Activated CD8-positive, alpha-beta T cell treated with anti-CD3 and anti-CD28 coated beads for 36 hours (primary cell): ENCODE data around the gene STK33. TPM values are rescaled to one million over a fixed set of nuclear protein-coding genes. Genes with fewer than 3 reads are reported as not detected.

ENCODE experiments used
- ATAC-seq: fragments of 200-7000 bp; cut with Tn5 transposase; one replicate; pipeline ENCODE4 v1.10.0; 2021; ENCODE audit warnings: mild to moderate bottlenecking, moderate library complexity
- CTCF ChIA-PET: fragments of 350-600 bp; sonication (Branson Sonifier 250); formaldehyde crosslinking; loops from one replicate; lab custom pipeline; 2021; ENCODE audit warnings: antibody characterized with exemption; lab: Charles Lee
- POLR2A ChIA-PET: fragments of 350-600 bp; sonication (Branson Sonifier 250); formaldehyde crosslinking; loops from one replicate; lab custom pipeline; 2021; ENCODE audit warnings: antibody characterized with exemption; lab: Charles Lee
- DNase-seq: peaks from one replicate; pipeline ENCODE4 v3.0.0-alpha.2; 2020
- H3K27ac Mint-ChIP-seq: one replicate; pipeline ENCODE4 v1.8.0; 2021; ENCODE audit warnings: mild to moderate bottlenecking, mixed read lengths
- H3K27me3 Mint-ChIP-seq: one replicate; pipeline ENCODE4 v1.8.0; 2021; ENCODE audit warnings: mixed read lengths
- H3K36me3 Mint-ChIP-seq: one replicate; pipeline ENCODE4 v1.8.0; 2021; ENCODE audit warnings: low read depth, mixed read lengths
- H3K4me1 Mint-ChIP-seq: one replicate; pipeline ENCODE4 v1.8.0; 2021; ENCODE audit warnings: low read depth, mixed read lengths
- H3K4me3 Mint-ChIP-seq: one replicate; pipeline ENCODE4 v1.8.0; 2021; ENCODE audit warnings: mild to moderate bottlenecking, moderate library complexity, mixed read lengths
- H3K9me3 Mint-ChIP-seq: one replicate; pipeline ENCODE4 v1.8.0; 2021; ENCODE audit warnings: mixed read lengths
- CTCF ChIP-seq: fragments of 200-600 bp; IDR thresholded peaks from one replicate; pipeline ENCODE4 v1.8.0; 2022; ENCODE audit warnings: antibody characterized with exemption, mild to moderate bottlenecking
- intact Hi-C: fragments of 100-400 bp; cut with micrococcal nuclease; formaldehyde crosslinking; loops from one replicate; pipeline ENCODE4 v1.10.0; 2022
- total RNA-seq, 2 experiments: library from RNA; stranded (reverse); gene quantifications; one replicate each; pipeline ENCODE4 v1.2.3, GENCODE V29; 2021

STK33 gene
- total RNA-seq, 2 experiments from 2014 or later, result 1.3 to 3.6 TPM

GRCh38 chr11:8352876-8353505 is 241.0 kb downstream of the STK33 start:
- Mint-ChIP-seq H3K27me3 (peaks cover 15% of the 10 kb centered on the region), H3K4me1 (no peaks in the 10 kb centered on the region), H3K27ac (no peak overlapping the region), H3K4me3 (no peak overlapping the region), H3K36me3 (no peaks in the 10 kb centered on the region), H3K9me3 (peaks cover 3% of the 10 kb centered on the region)
- no peak for DNase-seq
- ATAC-seq, result no peak
- intact Hi-C loops, result no loop called here
- CTCF ChIA-PET, result interaction anchor here (1.4 to 1.6 kb wide), 2 partner anchors 8 to 12 kb away, joined by 3 to 4 read pairs; no protein-coding TSS in a partner anchor
- no peak for TF ChIP-seq CTCF
- POLR2A ChIA-PET, result no interaction called here

- peaks cover 8% of the 10 kb centered on the region for H3K9me3 Mint-ChIP-seq
- intact Hi-C loops, result no loop called here
- H3K36me3 Mint-ChIP-seq, result no peaks in the 10 kb centered on the region
- TF ChIP-seq CTCF, result no peak
- H3K4me1 Mint-ChIP-seq, result no peaks in the 10 kb centered on the region
- ChIA-PET POLR2A (no interaction called here), CTCF (interaction anchor here (1.4 kb wide), 1 partner anchor 11 kb away, joined by 3 read pairs; no protein-coding TSS in a partner anchor)
- no peak overlapping the region for H3K4me3 Mint-ChIP-seq
- ATAC-seq, result no peak
- no peak for DNase-seq
- no peak overlapping the region for H3K27ac Mint-ChIP-seq
- peaks cover 15% of the 10 kb centered on the region for H3K27me3 Mint-ChIP-seq
These were observed 241.7 kb downstream of the STK33 start for GRCh38 chr11:8352103-8352875.

- ATAC-seq, result no peak
- no peak overlapping the region for H3K27ac Mint-ChIP-seq
- no peak for TF ChIP-seq CTCF
- no peak for DNase-seq
- peaks cover 15% of the 10 kb centered on the region for H3K27me3 Mint-ChIP-seq
- no peaks in the 10 kb centered on the region for H3K4me1 Mint-ChIP-seq
- H3K9me3 Mint-ChIP-seq, result peaks cover 8% of the 10 kb centered on the region
- intact Hi-C loops, result no loop called here
- no peaks in the 10 kb centered on the region for H3K36me3 Mint-ChIP-seq
- POLR2A ChIA-PET, result no interaction called here
- CTCF ChIA-PET, result no interaction called here
- H3K4me3 Mint-ChIP-seq, result no peak overlapping the region
These were observed 242.8 kb downstream of the STK33 start for GRCh38 chr11:8351223-8351622.

- intact Hi-C loops, result loop anchor here (10.0 kb wide), 1 partner anchor 217 kb away; no protein-coding TSS in a partner anchor
- H3K27me3 Mint-ChIP-seq, result no peaks in the 10 kb centered on the region
- no peak overlapping the region for H3K4me3 Mint-ChIP-seq
- no peaks in the 10 kb centered on the region for H3K36me3 Mint-ChIP-seq
- H3K4me1 Mint-ChIP-seq, result peaks cover 3% of the 10 kb centered on the region
- no peak overlapping the region for H3K27ac Mint-ChIP-seq
- DNase-seq, result no peak
- CTCF ChIA-PET, result no interaction called here
- TF ChIP-seq CTCF, result no peak
- POLR2A ChIA-PET, result interaction anchor here (1.0 kb wide), 1 partner anchor 37 kb away, joined by 4 read pairs; no protein-coding TSS in a partner anchor
- ATAC-seq, result no peak
- peaks cover 8% of the 10 kb centered on the region for H3K9me3 Mint-ChIP-seq
These were observed 246.1 kb downstream of the STK33 start for GRCh38 chr11:8347978-8348377.
